Type B pancreatic cell (in vitro differentiated cells): ENCODE data around the gene ARHGEF12. TPM values are rescaled to one million over a fixed set of nuclear protein-coding genes. Genes with fewer than 3 reads are reported as not detected.

Experiments
- DNase-seq: peaks from one replicate; pipeline ENCODE4 v3.0.0; 2021; ENCODE audit warnings: mixed read lengths; ENCODE audit not compliant: unreplicated experiment; ENCODE audit errors: extremely low spot score
- H3K27ac Mint-ChIP-seq: 2 replicates; pipeline ENCODE4 v1.8.0; 2021; ENCODE audit warnings: mild to moderate bottlenecking, mixed read lengths
- H3K27me3 Mint-ChIP-seq: 2 replicates; pipeline ENCODE4 v1.8.0; 2021; ENCODE audit warnings: mixed read lengths
- H3K36me3 Mint-ChIP-seq: 2 replicates; pipeline ENCODE4 v1.8.0; 2021; ENCODE audit warnings: mixed read lengths
- H3K4me1 Mint-ChIP-seq: one replicate; pipeline ENCODE4 v1.8.0; 2021; ENCODE audit warnings: mixed read lengths; ENCODE audit not compliant: unreplicated experiment
- H3K4me3 Mint-ChIP-seq: 2 replicates; pipeline ENCODE4 v1.8.0; 2021; ENCODE audit warnings: mild to moderate bottlenecking, mixed read lengths
- H3K9me3 Mint-ChIP-seq: 2 replicates; pipeline ENCODE4 v1.8.0; 2021; ENCODE audit warnings: mixed read lengths
- total RNA-seq: library from RNA; stranded (reverse); gene quantifications from 2 replicates; pipeline ENCODE4 v1.2.1, GENCODE V29; 2021; ENCODE audit warnings: low replicate concordance
- TF ChIP-seq, protein P1 (sequence below): fragments of 200-600 bp; sonication (generic); conservative IDR thresholded peaks from 2 replicates; pipeline ENCODE4 v1.5.0; 2021; ENCODE audit warnings: antibody characterized with exemption, mild to moderate bottlenecking

Gene ARHGEF12
- total RNA-seq, 1 donor from 2014 or later: 73.8 TPM

DNA sequence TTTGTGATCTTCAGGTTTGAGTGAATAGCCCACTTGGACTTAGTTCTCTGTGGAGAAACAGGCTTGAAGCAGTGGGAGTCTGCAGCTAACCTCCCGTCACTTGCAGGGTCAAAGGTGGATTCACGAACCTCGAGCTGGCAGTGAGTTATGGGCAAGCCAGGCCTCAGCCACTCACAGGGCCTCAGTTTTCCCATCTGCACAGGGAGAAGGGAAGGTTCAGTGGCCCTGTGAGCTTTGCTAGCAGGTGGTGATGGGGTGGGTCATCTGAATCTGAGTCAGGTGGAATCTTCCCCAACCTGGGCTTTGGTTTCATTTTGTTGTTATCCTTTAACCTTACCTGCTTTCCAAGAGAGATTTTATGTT lies 88.7 kb downstream of the ARHGEF12 start:
- no peak for DNase-seq
- H3K27ac Mint-ChIP-seq: no peak overlapping the region
- no peaks in the 10 kb centered on the region for H3K27me3 Mint-ChIP-seq
- peaks cover 7% of the 10 kb centered on the region for H3K36me3 Mint-ChIP-seq
- no peaks in the 10 kb centered on the region for H3K4me1 Mint-ChIP-seq
- H3K4me3 Mint-ChIP-seq: no peak overlapping the region
- no peaks in the 10 kb centered on the region for H3K9me3 Mint-ChIP-seq
- TF ChIP-seq, protein P1, sequence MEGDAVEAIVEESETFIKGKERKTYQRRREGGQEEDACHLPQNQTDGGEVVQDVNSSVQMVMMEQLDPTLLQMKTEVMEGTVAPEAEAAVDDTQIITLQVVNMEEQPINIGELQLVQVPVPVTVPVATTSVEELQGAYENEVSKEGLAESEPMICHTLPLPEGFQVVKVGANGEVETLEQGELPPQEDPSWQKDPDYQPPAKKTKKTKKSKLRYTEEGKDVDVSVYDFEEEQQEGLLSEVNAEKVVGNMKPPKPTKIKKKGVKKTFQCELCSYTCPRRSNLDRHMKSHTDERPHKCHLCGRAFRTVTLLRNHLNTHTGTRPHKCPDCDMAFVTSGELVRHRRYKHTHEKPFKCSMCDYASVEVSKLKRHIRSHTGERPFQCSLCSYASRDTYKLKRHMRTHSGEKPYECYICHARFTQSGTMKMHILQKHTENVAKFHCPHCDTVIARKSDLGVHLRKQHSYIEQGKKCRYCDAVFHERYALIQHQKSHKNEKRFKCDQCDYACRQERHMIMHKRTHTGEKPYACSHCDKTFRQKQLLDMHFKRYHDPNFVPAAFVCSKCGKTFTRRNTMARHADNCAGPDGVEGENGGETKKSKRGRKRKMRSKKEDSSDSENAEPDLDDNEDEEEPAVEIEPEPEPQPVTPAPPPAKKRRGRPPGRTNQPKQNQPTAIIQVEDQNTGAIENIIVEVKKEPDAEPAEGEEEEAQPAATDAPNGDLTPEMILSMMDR: no peak

DNA sequence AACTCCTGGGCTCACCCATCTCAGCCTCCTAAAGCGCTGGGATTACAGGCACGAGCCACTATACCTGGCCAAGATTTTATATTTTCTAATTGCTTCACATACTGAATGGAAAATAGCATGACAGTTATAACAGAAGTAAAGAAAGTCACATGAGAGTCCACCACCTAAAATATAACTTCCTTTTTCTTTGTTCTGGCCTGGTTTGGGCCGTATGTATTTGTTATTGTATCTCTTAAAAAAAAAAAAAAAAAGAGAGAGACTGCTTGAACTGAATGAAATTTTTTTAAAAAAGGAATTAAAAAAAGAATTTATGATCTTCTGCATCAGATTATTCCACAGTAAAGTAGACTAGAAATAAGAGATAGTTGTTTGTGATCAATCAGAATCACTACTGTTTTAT lies 89.3 kb downstream of the ARHGEF12 start:
- no peak overlapping the region for H3K4me3 Mint-ChIP-seq
- DNase-seq: no peak
- no peak overlapping the region for H3K27ac Mint-ChIP-seq
- H3K36me3 Mint-ChIP-seq: peaks cover 3% of the 10 kb centered on the region
- no peaks in the 10 kb centered on the region for H3K9me3 Mint-ChIP-seq
- TF ChIP-seq, protein P1: no peak
- no peaks in the 10 kb centered on the region for H3K4me1 Mint-ChIP-seq
- no peaks in the 10 kb centered on the region for H3K27me3 Mint-ChIP-seq

DNA sequence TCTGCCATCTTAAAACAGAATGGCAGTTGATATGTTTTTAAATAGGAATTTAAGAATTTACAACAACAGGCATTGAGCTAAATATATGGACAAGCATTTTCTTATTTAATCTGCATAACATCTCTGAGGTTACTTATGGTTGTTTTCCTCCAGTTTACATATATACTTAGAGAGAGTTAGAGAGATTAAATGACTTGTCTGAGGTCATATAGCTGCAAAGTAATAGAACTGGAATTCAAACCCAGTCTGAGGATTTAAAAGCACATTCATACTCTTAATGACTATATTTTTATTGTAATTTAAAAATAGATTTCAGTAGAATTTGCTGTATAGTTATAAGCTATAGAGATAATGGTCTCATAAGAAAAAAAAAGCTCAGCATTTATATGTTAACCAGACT lies 93.9 kb downstream of the ARHGEF12 start:
- TF ChIP-seq, protein P1: no peak
- no peak for DNase-seq
- no peaks in the 10 kb centered on the region for H3K9me3 Mint-ChIP-seq
- no peak overlapping the region for H3K4me3 Mint-ChIP-seq
- no peaks in the 10 kb centered on the region for H3K4me1 Mint-ChIP-seq
- H3K36me3 Mint-ChIP-seq: peaks cover 19% of the 10 kb centered on the region
- no peak overlapping the region for H3K27ac Mint-ChIP-seq
- H3K27me3 Mint-ChIP-seq: no peaks in the 10 kb centered on the region

DNA sequence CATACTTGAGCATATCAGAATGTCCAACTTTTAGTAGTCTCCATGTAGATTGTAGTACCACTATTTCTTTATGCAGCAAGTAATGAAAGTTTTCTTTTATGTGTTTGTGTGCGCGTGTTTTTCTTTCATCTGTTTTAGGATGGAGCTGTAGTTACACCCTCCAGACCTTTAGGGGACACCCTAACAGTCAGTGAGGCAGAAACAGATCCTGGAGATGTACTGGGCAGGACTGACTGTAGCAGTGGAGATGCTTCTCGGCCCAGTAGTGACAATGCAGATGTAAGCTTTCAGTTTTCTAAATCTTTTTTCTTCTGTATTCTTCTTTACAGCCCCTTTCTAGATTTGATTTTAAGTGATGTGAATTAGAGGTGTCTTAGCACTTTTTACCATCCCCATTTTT lies 95.4 kb downstream of the ARHGEF12 start:
- H3K27me3 Mint-ChIP-seq: no peaks in the 10 kb centered on the region
- no peak overlapping the region for H3K4me3 Mint-ChIP-seq
- H3K9me3 Mint-ChIP-seq: no peaks in the 10 kb centered on the region
- peaks cover 19% of the 10 kb centered on the region for H3K36me3 Mint-ChIP-seq
- TF ChIP-seq, protein P1: peak; percentile 18
- DNase-seq: no peak
- H3K4me1 Mint-ChIP-seq: no peaks in the 10 kb centered on the region
- H3K27ac Mint-ChIP-seq: no peak overlapping the region

DNA sequence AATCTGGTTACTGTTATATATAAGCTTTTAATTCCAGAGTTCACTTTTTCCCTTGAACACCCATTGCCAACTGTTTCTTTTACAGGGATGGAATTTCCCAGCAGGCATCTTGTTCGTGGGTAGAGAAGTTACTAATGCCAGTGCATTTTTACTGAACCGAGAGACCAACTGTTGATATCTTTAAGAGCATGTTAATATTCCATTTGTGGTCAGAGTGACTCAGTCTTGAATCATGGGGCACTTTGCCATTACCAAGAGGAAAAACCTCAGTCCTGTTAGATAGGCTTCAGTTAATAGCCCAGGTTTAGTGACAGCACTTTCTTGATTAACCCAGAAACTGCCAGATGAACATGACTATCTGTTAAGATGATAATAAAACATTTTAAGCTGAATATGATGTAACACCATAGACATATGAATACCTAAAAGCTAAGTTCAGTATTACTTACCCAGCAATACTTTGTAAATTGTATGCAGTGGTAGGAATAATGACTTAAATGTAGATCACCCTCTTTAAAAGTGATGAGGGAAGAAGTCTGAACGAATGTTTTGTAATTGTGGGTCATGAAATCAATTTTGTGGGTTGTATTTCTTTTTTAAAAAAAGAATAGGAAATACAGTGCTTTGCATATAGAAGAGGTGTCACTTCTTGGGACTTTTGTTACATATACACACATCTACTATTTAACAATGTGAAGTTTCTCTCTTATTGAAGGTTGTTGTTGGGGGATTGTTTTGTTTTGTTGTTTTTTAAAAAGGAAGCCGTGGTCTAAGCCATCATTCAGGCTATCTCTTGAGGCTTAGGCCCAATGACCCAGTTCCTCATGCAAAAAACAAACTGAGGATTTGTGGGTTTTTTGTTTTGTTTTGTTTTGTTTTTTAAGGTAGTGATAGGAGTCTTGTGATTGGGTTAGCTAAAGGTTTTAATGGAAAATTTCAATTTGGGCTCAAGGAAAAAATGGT lies 96.1 kb downstream of the ARHGEF12 start:
- Mint-ChIP-seq H3K36me3 (peaks cover 19% of the 10 kb centered on the region), H3K27ac (no peak overlapping the region), H3K4me1 (no peaks in the 10 kb centered on the region), H3K27me3 (no peaks in the 10 kb centered on the region), H3K4me3 (no peak overlapping the region), H3K9me3 (no peaks in the 10 kb centered on the region)
- TF ChIP-seq, protein P1: no peak
- DNase-seq: no peak
